ENCODE measurements around the gene PRDM11. TPM values are rescaled to one million over a fixed set of nuclear protein-coding genes. Genes with fewer than 3 reads are reported as not detected.

PRDM11 gene
- total RNA-seq, 1 experiment from 2014 or later = 27.4 TPM

GRCh38 chr11:45218705-45219104 lies 72.3 kb downstream of the PRDM11 start:
- H3K4me1 ChIP-seq (ENCODE audit: control insufficient read depth, insufficient read depth, low read length) = no peaks in the 10 kb centered on the region
- H3K4me3 ChIP-seq (ENCODE audit: low read depth in 2 of 2, low read length in 2 of 2) = no peak overlapping the region
- no peaks in the 10 kb centered on the region for H3K27me3 ChIP-seq (ENCODE audit: control insufficient read depth, insufficient read depth, low read length)
- intact Hi-C loops (cut with micrococcal nuclease; ENCODE audit: unreplicated experiment) = no loop called here
- ATAC-seq = no peak
- H3K9me3 ChIP-seq (ENCODE audit: control insufficient read depth, insufficient read depth, low read depth, low read length) = no peaks in the 10 kb centered on the region
- BruUV-seq (replicated peaks) = no TSS peak
- in situ Hi-C loops (cut with HindIII; ENCODE audit: low pct_unique_long_range_greater_than_20kb, low sequenced_read_pairs) = no loop called here
- no peak for DNase-seq (ENCODE audit: low read depth, low spot score)
- H3K27ac ChIP-seq (ENCODE audit: low read length) = no peak overlapping the region
- no peaks in the 10 kb centered on the region for H3K36me3 ChIP-seq (ENCODE audit: control insufficient read depth, insufficient read depth, low read length)
- CTCF ChIA-PET = no interaction called here
- TF ChIP-seq POLR2AphosphoS5 (IDR thresholded peaks at IDR 0.05; ENCODE audit: low read depth, low read length) (no peak), CTCF (IDR thresholded peaks at IDR 0.05) (no peak), TCF7L2 (IDR thresholded peaks at IDR 0.05; ENCODE audit: low read depth, low read length) (no peak), REST (IDR thresholded peaks at IDR 0.05; ENCODE audit: insufficient read depth in 1 of 2, low read depth in 2 of 2, low read length in 1 of 2) (no peak), SIN3A (IDR thresholded peaks at IDR 0.05; ENCODE audit: borderline replicate concordance, insufficient read depth, low read depth, low read length) (no peak)
- POLR2A ChIA-PET = no interaction called here

GRCh38 chr11:45219411-45219810 lies 73.0 kb downstream of the PRDM11 start:
- Histone ChIP-seq H3K4me1 (ENCODE audit: control insufficient read depth, insufficient read depth, low read length) (no peaks in the 10 kb centered on the region), H3K9me3 (ENCODE audit: control insufficient read depth, insufficient read depth, low read depth, low read length) (no peaks in the 10 kb centered on the region), H3K27ac (ENCODE audit: low read length) (no peak overlapping the region), H3K36me3 (ENCODE audit: control insufficient read depth, insufficient read depth, low read length) (no peaks in the 10 kb centered on the region), H3K27me3 (ENCODE audit: control insufficient read depth, insufficient read depth, low read length) (no peaks in the 10 kb centered on the region), H3K4me3 (ENCODE audit: low read depth in 2 of 2, low read length in 2 of 2) (no peak overlapping the region)
- BruUV-seq (replicated peaks) = no TSS peak
- POLR2A ChIA-PET = no interaction called here
- ATAC-seq = no peak
- DNase-seq (ENCODE audit: low read depth, low spot score) = no peak
- CTCF ChIA-PET = no interaction called here
- in situ Hi-C loops (cut with HindIII; ENCODE audit: low pct_unique_long_range_greater_than_20kb, low sequenced_read_pairs) = no loop called here
- intact Hi-C loops (cut with micrococcal nuclease; ENCODE audit: unreplicated experiment) = no loop called here
- no peak for TF ChIP-seq CTCF (IDR thresholded peaks at IDR 0.05)
- no peak for TF ChIP-seq SIN3A (IDR thresholded peaks at IDR 0.05; ENCODE audit: borderline replicate concordance, insufficient read depth, low read depth, low read length)
- TF ChIP-seq REST (IDR thresholded peaks at IDR 0.05; ENCODE audit: insufficient read depth in 1 of 2, low read depth in 2 of 2, low read length in 1 of 2) = no peak
- TF ChIP-seq POLR2AphosphoS5 (IDR thresholded peaks at IDR 0.05; ENCODE audit: low read depth, low read length) = no peak
- no peak for TF ChIP-seq TCF7L2 (IDR thresholded peaks at IDR 0.05; ENCODE audit: low read depth, low read length)
